K562 (cell line): ENCODE data around the gene MASP1. TPM values are rescaled to one million over a fixed set of nuclear protein-coding genes. Genes with fewer than 3 reads are reported as not detected.

Experiments
- ATAC-seq: fragments of 200-7000 bp; cut with Tn5 transposase; 3 replicates; pipeline ENCODE4 v1.9.1; 2020; ENCODE audit warnings: moderate library complexity
- BruUV-seq: library from RNA; stranded (reverse); fragments of 400-500 nt; replicated peaks from 2 replicates; lab custom pipeline; 2021; lab: Mats Ljungman, UMichigan
- CTCF ChIA-PET: fragments of 300-600 bp; formaldehyde crosslinking; extraction: SDS; loops from one replicate; lab custom pipeline; 2021; ENCODE audit warnings: low intra/inter-chr PET ratio; lab: Yijun Ruan, JAX
- POLR2A ChIA-PET: fragments of 300-600, 350-650 bp; sonication (Branson Sonifier 250); formaldehyde crosslinking; extraction: SDS; loops from one replicate; lab custom pipeline; 2021; ENCODE audit warnings: antibody characterized with exemption, inconsistent platforms; lab: Yijun Ruan, JAX
- DNase-seq, 4 experiments: peaks; one replicate each; pipeline versions ENCODE4 v3.0.0 to v3.0.0-alpha.2; 2011 to 2018; ENCODE audit warnings: low spot score in 3 of 4, mixed read lengths in 3 of 4; ENCODE audit errors: extremely low read depth in 1 of 4
- FAIRE-seq: peaks from 2 replicates; lab custom pipeline; 2011; peaks lifted over from hg19 to GRCh38; lab: Jason Lieb, UNC
- H2AFZ ChIP-seq: 2 replicates; pipeline ENCODE4 v1.6.0; 2011; ENCODE audit warnings: low read depth, low read length, control low read depth, inconsistent platforms
- H3K27ac ChIP-seq: fragments of 200-600 bp; 3 replicates; pipeline ENCODE4 v1.8.0; 2011; ENCODE audit warnings: low read depth, mild to moderate bottlenecking, control low read depth, inconsistent platforms, low read length, moderate library complexity, mixed read lengths; ENCODE audit errors: extremely low read depth
- H3K27me3 ChIP-seq, 2 experiments: fragments of 300-600 bp in 1 of 2; 2 replicates in 1 of 2; 3 replicates in 1 of 2; pipeline versions ENCODE4 v1.6.0 to v1.8.0; 2011; ENCODE audit warnings: inconsistent platforms in 2 of 2, low read length in 2 of 2, mild to moderate bottlenecking in 1 of 2, mixed read lengths in 1 of 2, moderate library complexity in 1 of 2; ENCODE audit not compliant: control insufficient read depth in 2 of 2, insufficient read depth in 2 of 2
- H3K36me3 ChIP-seq: fragments of 300-600 bp; 3 replicates; pipeline ENCODE4 v1.8.0; 2011; ENCODE audit warnings: mild to moderate bottlenecking, low read length, inconsistent platforms; ENCODE audit not compliant: control insufficient read depth, insufficient read depth
- H3K4me1 ChIP-seq, 2 experiments: fragments of 200-600 bp in 1 of 2; replicated peaks in 1 of 2; 2 replicates in 1 of 2; 3 replicates in 1 of 2; pipeline versions ENCODE4 v1.5.1 to v1.8.0; 2011; ENCODE audit warnings: inconsistent platforms in 2 of 2, low read length in 2 of 2, mild to moderate bottlenecking in 1 of 2, mixed read lengths in 1 of 2, moderate library complexity in 1 of 2; ENCODE audit not compliant: control insufficient read depth in 2 of 2, insufficient read depth in 2 of 2
- H3K4me2 ChIP-seq: 2 replicates; pipeline ENCODE4 v1.6.1; 2011; ENCODE audit warnings: low read length, control low read depth, inconsistent platforms, mixed read lengths; ENCODE audit not compliant: insufficient read depth
- H3K4me3 ChIP-seq: fragments of 200-600 bp; sonication (generic), shearing (Covaris generic); 2 replicates; pipeline ENCODE4 v1.5.1; 2016; ENCODE audit warnings: control low read depth, inconsistent platforms
- H3K79me2 ChIP-seq: fragments of 200-600 bp; 3 replicates; pipeline ENCODE4 v1.8.0; 2011; ENCODE audit warnings: low read length, inconsistent platforms; ENCODE audit not compliant: control insufficient read depth, insufficient read depth
- H3K9ac ChIP-seq, 2 experiments: 2 replicates each; pipeline versions ENCODE4 v1.6.0 to v1.6.1; 2011; ENCODE audit warnings: low read depth in 2 of 2, low read length in 2 of 2, control low read depth in 1 of 2, inconsistent platforms in 1 of 2, mild to moderate bottlenecking in 1 of 2, mixed read lengths in 1 of 2; ENCODE audit not compliant: insufficient read depth in 1 of 2
- H3K9me1 ChIP-seq: one replicate; pipeline ENCODE4 v1.6.0; 2011; ENCODE audit warnings: inconsistent platforms, mild to moderate bottlenecking, low read length, moderate library complexity; ENCODE audit not compliant: control insufficient read depth, insufficient read depth
- H3K9me3 ChIP-seq: replicated peaks from 2 replicates; pipeline ENCODE4 v1.5.1; 2011; ENCODE audit warnings: low read depth, low read length, inconsistent platforms; ENCODE audit not compliant: control insufficient read depth, insufficient read depth
- H4K20me1 ChIP-seq: replicated peaks from 2 replicates; pipeline ENCODE4 v1.6.1; 2011; ENCODE audit warnings: low read length, inconsistent platforms, mixed read lengths; ENCODE audit not compliant: control insufficient read depth, insufficient read depth
- ARID3B ChIP-seq: fragments of 250-450 bp; sonication (Bioruptor Pico); IDR thresholded peaks from 2 replicates; pipeline ENCODE4 v1.4.0; 2020; ENCODE audit warnings: borderline replicate concordance
- HNRNPLL ChIP-seq: fragments of 200-400 bp; formaldehyde crosslinking; IDR thresholded peaks from 2 replicates; pipeline ENCODE4 v1.6.1; 2017; ENCODE audit warnings: low read length, low read depth, mild to moderate bottlenecking; ENCODE audit not compliant: poor library complexity, severe bottlenecking
- IFI16 ChIP-seq: fragments of 250-450 bp; sonication (Bioruptor Pico); IDR thresholded peaks from 2 replicates; pipeline ENCODE4 v2.1.2; 2022; ENCODE audit warnings: mild to moderate bottlenecking, inconsistent platforms
- MAFK ChIP-seq: IDR thresholded peaks from 2 replicates; pipeline ENCODE4 v1.6.1; 2011; ENCODE audit warnings: low read length, improper control_type of control experiment
- SMARCE1 ChIP-seq: fragments of 450-650 bp; IDR thresholded peaks from 2 replicates; pipeline ENCODE4 v1.7.1; 2016; ENCODE audit warnings: mild to moderate bottlenecking
- THRAP3 ChIP-seq: fragments of 450-650 bp; IDR thresholded peaks from 2 replicates; pipeline ENCODE4 v1.6.1; 2016; ENCODE audit warnings: mild to moderate bottlenecking, inconsistent platforms, borderline replicate concordance
- ZBTB5 ChIP-seq: fragments of 450-650 bp; IDR thresholded peaks from 2 replicates; pipeline ENCODE4 v1.6.1; 2017; ENCODE audit warnings: antibody characterized with exemption
- ZC3H8 ChIP-seq: fragments of 450-650 bp; IDR thresholded peaks from 2 replicates; pipeline ENCODE4 v1.6.1; 2017
- ZNF217 ChIP-seq: sonication (generic); formaldehyde crosslinking; IDR thresholded peaks from 2 replicates; pipeline ENCODE4 v1.8.0; 2022; ENCODE audit warnings: mild to moderate bottlenecking, missing genetic modification reagents
- WGBS: fragments of 100-300 bp; shearing (Covaris generic); methylation state at CpG from one replicate; pipeline ENCODE4 v1.1.6; 2016; ENCODE audit warnings: low coverage, mixed read lengths; ENCODE audit not compliant: insufficient coverage; ENCODE audit errors: missing lambda C conversion rate; 5-methylcytosine and 5-hydroxymethylcytosine counted together
- in situ Hi-C: fragments of 300-500 bp; cut with MboI; formaldehyde crosslinking; loops from 4 replicates; pipeline ENCODE4 v1.15.0; 2018; ENCODE audit warnings: inconsistent platforms, mixed read lengths
- intact Hi-C: fragments of 100-400 bp; cut with micrococcal nuclease; formaldehyde crosslinking; loops from 2 replicates; pipeline ENCODE4 v1.14.2; 2022
- polyA plus RNA-seq, 8 experiments: library from polyadenylated mRNA; depleted of rRNA in 4 of 8; stranded (reverse) in 5 of 8; unstranded in 3 of 8; fragments of >200 nt; fragmentation: Nextera tagmentation in 2 of 8; fragmentation: Illumina TruSeq in 1 of 8; extraction: Ambion mirVana in 2 of 8; extraction: Trizol in 1 of 8; gene quantifications; 2 replicates each; pipeline versions ENCODE4 v1.2.1 to v1.2.3, GENCODE V29; 2011 to 2014; ENCODE audit warnings: inconsistent platforms in 1 of 8, missing spikeins in 1 of 8
- total RNA-seq, 7 experiments: library from RNA; depleted of rRNA in 6 of 7; stranded (reverse); fragments of >200 nt in 6 of 7; fragmentation: Illumina TruSeq in 2 of 7; extraction: Trizol in 2 of 7; gene quantifications; 2 replicates each; pipeline versions ENCODE4 v1.2.1 to v1.2.3, GENCODE V29; 2011 to 2021; ENCODE audit warnings: low replicate concordance in 1 of 7

MASP1 gene
- total and polyA plus RNA-seq, 9 of the 15 experiments (the other 6 are each of a cell fraction or from before 2014, with no cell fraction given) = 0.03 to 0.24 (median 0.20) TPM; not detected in 3

GRCh38 chr3:187257992-187258692 is 33.4 kb downstream of the MASP1 start:
- WGBS = 1% methylated on average over 5 of the region's 5 CpGs
- Histone ChIP-seq H3K79me2 (no peaks in the 10 kb centered on the region), H3K9me1 (no peaks in the 10 kb centered on the region), H3K4me2 (no peak overlapping the region), H3K4me1 (no peaks in the 10 kb centered on the region; a peak in 2 of 5 replicates), H3K36me3 (no peaks in the 10 kb centered on the region), H2AFZ (no peak overlapping the region), H3K27me3 (peaks cover 0 to 9% of the 10 kb centered on the region in 2 experiments; a peak in 1 of 5 replicates), H3K27ac (no peak overlapping the region), H3K9ac (no peak overlapping the region), H3K9me3 (no peaks in the 10 kb centered on the region), H3K4me3 (no peak overlapping the region), H4K20me1 (no peaks in the 10 kb centered on the region)
- no peak for TF ChIP-seq ZNF217 (CRISPR knock-in tag)
- no peak for TF ChIP-seq THRAP3
- TF ChIP-seq ZBTB5 = no peak
- no peak for TF ChIP-seq MAFK
- TF ChIP-seq ARID3B (CRISPR knock-in tag) = no peak
- no peak for TF ChIP-seq IFI16 (CRISPR knock-in tag)
- no peak for TF ChIP-seq ZC3H8
- no peak for TF ChIP-seq HNRNPLL
- TF ChIP-seq SMARCE1 = no peak
- FAIRE-seq (no peak), ATAC-seq (no peak), DNase-seq (no peak)
- intact Hi-C loops = no loop called here
- ChIA-PET POLR2A (interaction anchor here (0.6 kb wide), 1 partner anchor 13 kb away, joined by 3 read pairs; no protein-coding TSS in a partner anchor), CTCF (no interaction called here)
- no TSS peak for BruUV-seq
- in situ Hi-C loops = no loop called here
